ENCODE data around the gene CPNE2.

CPNE2 gene

DNA sequence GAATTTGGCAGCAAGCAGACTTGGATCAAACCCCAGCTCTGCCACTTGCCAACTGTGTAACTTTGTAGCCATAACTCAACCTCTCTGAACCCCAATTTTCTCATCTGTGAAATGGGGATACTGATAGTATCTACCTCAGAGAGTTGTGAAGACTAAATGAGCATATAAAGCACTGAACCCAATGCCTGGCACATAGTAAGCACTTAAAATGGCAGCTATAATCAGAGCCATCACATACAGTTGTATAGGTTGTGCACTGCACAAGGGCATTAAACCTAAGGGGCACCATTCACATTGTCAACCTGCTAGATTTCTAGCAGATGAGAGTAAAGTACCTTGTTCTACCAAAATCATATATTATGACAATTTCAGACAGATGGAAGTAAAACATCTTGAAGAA, 10.6 kb upstream of the CPNE2 start:
- FAIRE-seq = no peak
- no peak for DNase-seq (ENCODE audit: insufficient read length, low spot score)
- TF ChIP-seq POLR2A (IDR thresholded peaks at IDR 0.05; ENCODE audit: low read depth, low read length) = no peak

DNA sequence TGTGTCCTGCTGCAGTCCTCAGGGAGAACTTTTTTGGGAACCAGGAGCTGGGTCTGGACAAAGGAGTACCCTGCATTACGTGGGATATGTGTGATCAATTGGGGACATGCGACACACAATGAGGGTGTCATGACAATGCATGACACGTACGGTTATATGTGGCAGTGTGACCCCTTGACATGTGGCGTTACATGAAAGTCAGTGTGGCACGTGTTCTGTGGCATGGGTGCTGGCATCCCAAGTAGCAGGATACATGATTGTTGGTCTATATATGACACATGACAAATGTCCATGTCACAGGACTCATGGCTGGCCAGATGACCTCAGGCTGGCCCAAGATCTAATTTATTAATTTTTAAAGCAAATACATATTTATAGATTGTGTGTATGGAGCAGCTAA, 9.7 kb upstream of the CPNE2 start:
- no peak for TF ChIP-seq POLR2A (IDR thresholded peaks at IDR 0.05; ENCODE audit: low read depth, low read length)
- DNase-seq (ENCODE audit: insufficient read length, low spot score) = no peak
- no peak for FAIRE-seq

DNA sequence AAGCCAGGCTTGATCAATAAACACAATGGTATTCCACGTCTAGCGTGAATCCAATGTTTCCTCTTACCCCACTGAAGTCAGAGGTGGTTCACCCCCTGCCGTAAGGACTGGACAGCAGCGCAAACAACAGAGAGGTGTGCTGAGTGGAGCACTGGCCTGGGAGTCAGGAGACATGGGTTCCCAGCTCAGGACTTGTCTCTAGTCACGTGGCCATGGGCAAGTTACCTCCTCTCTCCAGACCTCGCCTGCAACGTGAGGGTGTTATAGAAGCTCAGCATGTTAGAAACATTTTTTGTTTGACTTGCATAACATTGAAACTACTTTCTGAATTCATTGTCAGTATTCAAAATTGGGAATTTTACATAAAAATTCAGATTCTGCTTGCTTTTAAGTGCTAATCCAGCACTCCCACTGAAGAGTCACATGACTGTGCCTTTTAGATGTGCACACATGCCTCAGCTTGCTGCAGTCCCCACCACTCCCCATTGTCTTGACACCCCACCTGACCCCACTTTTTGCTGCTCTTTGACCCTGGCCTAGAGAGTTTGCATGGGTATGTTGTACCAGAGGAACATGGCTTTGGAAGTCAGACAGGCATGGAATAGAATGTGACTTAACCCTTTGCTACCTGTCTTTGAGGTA, 8.8 kb upstream of the CPNE2 start:
- DNase-seq (ENCODE audit: insufficient read length, low spot score) (no peak), FAIRE-seq (no peak)
- no peak for TF ChIP-seq POLR2A (IDR thresholded peaks at IDR 0.05; ENCODE audit: low read depth, low read length)

DNA sequence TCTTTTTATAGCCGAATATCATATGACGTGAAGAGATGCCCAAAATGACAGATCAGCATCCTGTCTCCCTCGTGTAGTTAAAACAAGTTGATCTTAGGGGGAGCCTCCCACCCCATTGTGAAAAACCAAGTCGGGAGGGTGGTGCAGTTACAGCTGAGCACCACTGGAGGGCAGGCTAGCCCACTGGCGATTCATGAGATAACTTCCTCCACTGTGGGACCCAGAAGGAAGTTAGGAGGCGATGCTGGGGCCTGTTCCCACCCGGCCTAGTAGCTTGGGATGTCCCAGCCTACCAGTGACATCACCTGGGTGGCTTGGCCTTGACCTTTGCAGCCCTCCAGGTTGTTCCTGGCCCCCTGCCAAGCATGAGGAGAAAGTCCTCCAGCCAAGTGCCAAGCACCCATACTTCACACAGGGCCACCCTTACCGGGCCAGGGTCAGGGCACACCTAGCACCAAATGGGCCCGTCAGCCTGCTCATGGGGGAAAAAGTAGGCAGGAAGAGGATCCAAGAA, 8.1 kb upstream of the CPNE2 start:
- peak; percentile 20 for FAIRE-seq
- peak; percentile 58 for DNase-seq (ENCODE audit: insufficient read length, low spot score)
- no peak for TF ChIP-seq POLR2A (IDR thresholded peaks at IDR 0.05; ENCODE audit: low read depth, low read length)

DNA sequence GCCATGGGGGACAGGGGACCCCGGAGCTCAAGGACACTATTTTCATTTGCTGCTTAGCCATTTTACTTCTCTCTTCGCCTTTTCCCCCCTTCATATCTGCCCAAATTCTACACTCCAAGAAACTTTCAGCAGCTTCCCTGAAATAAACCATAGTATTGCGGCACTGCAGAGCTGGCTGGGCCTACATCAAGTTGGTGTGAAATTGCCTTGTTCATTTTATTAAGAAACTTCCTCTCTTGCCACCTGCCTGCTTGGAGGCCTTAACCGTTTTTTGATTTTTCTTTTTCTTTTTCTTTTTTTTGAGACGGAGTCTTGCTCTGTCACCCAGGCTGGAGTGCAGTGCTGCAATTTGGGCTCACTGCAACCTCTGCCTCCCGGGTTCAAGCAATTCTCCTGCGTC, 7.4 kb upstream of the CPNE2 start:
- FAIRE-seq (no peak), DNase-seq (ENCODE audit: insufficient read length, low spot score) (no peak)
- TF ChIP-seq POLR2A (IDR thresholded peaks at IDR 0.05; ENCODE audit: low read depth, low read length) = no peak

DNA sequence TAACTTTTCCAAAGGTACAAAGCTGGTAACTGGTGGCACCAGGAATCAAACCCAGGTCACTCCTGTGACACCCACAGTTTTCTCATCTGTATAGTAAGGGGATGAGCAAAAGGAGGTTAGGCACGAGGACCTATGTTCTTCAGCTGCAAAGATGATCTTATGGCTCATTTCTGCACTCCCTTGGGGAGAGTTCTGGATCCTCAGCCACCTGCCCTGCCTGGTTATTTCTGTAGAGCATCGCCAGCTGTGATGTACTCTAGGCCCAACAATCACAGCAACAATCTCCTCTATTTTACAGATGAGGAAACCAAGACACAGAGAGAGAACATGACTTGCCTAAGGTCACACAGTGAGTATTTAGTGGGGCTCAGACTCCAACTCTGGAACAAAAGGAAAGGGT, 5.4 kb upstream of the CPNE2 start:
- DNase-seq (ENCODE audit: insufficient read length, low spot score) (no peak), FAIRE-seq (no peak)
- TF ChIP-seq POLR2A (IDR thresholded peaks at IDR 0.05; ENCODE audit: low read depth, low read length) = no peak

DNA sequence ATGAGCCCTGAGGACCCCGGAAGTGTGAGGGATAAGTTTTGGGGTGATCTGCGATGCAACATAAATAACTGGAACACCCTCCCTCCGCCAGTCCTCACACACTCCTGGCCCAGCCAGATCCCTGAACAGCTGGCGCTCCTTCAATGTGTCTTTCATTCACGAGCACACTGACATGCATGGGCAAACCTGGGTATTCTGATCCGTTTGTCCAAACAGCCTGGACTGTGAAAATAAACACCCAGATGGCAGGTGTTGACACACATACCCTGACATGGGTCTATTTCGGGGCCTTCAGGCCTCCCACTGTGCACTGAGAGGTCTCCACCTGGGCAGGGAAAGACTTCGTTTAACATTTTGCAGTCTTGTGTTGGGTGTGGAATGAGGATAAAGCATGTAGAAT, 3.0 kb upstream of the CPNE2 start:
- FAIRE-seq = no peak
- DNase-seq (ENCODE audit: insufficient read length, low spot score) = no peak
- TF ChIP-seq POLR2A (IDR thresholded peaks at IDR 0.05; ENCODE audit: low read depth, low read length) = no peak

DNA sequence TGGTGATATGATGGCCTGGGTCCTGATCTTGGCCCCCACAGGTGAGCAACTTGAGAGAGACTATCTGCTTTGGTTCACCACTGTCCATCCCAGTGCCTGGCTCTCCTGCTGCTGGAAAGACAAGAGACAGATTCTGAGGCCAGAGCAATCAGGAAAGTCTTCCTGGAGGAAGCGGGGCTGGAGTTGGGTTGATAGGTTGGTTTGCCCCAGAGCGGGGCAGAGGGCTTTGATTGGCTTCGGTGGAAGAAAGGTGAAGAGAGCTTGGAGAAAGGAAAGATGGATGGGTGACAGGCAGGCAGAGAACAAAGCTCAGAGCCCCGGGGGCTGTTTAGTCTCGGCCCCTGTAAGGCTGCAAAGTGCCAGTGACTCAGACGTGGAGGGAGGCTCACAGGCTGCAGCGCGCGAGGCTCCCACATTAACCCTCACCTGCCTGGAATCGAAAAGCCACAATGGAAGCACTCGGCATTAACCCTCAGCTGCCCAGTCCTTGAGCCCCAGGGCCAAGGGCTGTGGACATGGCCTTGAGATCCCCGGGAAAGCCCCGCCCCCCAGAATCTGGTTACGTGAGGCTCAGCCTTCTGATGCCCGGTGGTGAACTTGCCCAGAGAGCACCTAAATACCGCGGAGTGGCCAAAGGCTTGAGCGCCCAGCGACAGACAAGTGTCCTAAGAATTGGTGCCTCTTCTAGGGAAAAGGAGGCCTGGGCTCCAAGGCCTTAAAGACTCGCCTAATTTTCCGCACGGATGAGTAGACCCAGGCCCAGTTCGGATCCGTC, 996 bp upstream of the CPNE2 start:
- TF ChIP-seq POLR2A (IDR thresholded peaks at IDR 0.05; ENCODE audit: low read depth, low read length) = no peak
- FAIRE-seq (peak; percentile 15), DNase-seq (ENCODE audit: insufficient read length, low spot score) (peak; percentile 89)

DNA sequence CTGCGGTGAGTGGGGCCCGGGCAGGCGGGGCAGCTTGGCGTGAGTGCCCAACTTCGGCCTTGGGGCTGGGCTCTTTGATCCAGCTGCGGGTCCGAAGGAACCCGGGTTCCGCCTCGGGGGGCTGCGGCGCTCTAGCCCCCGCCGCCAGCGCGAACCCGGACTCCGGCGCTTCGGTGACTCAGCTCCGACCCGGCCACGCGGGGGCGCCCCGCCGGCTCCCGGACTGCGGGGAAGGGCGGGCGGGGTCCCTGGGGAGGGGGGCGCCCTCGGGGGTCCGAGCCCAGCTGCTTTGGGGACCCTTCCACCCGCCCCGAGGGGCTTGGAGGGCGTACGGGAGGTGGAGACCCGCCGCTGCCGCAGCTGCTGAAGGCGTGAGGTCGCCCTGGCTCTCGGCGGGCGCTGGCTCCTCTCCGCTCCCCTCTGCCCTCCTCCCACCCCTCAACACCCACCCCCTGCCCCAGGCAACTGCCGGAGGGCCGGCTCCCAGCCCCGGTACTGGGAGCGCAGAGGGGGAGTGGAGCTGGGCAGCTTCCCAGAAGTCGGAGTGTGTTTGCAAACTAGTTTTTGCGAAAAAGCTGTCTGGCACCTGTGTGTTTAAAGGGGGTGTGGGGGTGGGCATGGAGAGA, 516 bp downstream of the CPNE2 start:
- no peak for TF ChIP-seq POLR2A (IDR thresholded peaks at IDR 0.05; ENCODE audit: low read depth, low read length)
- DNase-seq (ENCODE audit: insufficient read length, low spot score) (no peak), FAIRE-seq (no peak)

DNA sequence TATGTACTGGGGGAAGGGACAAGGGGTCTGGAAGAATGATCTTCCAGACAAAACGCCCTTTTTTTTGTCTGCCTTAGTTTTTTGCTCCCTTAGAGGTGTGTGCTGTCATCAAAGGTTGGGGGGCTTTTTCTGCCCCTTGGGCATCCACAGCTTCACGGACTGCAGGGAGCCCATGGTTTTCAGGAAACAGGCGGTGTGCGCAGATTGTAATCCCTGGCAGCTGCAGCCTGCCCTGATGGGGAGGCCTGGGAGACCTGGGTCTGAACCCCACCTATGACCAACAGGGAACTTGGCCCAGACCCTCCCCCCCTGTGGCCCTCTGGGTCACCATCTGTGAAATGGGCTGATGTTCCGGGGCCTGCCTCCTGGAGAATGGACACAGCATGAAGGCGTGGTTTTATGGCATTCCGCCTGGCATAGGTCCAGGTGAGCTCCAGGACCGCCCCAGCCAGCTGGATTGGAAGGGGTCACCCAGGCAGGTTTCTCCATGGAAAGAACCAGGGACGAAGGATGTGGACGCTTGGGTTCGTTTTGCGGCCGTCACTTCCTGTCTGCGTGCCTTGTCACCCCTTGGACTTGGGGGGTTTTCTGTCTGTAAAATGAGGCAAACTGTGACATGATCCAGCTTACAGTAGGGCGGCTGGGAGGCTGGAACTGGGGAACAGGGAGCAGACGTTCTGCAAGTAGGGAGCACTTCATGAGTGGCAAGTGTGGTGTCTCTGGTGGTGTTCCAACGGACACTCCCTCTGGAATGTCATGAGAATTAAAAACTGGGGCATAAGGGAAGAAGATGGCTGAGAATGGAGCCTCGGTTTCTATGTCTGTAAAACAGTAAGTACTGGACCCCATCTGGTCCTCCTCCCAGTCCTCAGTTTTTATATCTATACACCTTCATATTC, 1.5 kb downstream of the CPNE2 start:
- no peak for TF ChIP-seq POLR2A (IDR thresholded peaks at IDR 0.05; ENCODE audit: low read depth, low read length)
- no peak for FAIRE-seq
- DNase-seq (ENCODE audit: insufficient read length, low spot score) = no peak

DNA sequence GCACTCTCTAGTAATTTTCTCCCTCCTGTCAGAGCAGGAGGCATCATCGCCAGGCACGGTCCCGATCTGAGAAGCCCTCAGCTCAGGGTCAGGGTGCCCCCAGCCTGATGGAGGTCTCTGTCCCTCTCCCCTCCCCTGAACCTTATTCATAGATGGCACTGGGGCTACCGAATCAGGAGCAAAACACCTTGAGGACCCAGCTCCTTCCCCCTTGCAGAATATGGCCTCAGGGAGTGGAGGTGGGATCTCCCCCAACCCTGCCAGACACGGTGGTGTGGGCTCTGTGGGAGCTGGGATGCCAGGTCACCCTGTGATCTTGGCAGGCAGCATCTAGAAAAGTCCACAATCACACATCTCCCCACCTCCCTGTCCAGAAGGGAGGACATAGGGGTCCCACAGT, 2.5 kb downstream of the CPNE2 start:
- no peak for TF ChIP-seq POLR2A (IDR thresholded peaks at IDR 0.05; ENCODE audit: low read depth, low read length)
- FAIRE-seq (no peak), DNase-seq (ENCODE audit: insufficient read length, low spot score) (no peak)

DNA sequence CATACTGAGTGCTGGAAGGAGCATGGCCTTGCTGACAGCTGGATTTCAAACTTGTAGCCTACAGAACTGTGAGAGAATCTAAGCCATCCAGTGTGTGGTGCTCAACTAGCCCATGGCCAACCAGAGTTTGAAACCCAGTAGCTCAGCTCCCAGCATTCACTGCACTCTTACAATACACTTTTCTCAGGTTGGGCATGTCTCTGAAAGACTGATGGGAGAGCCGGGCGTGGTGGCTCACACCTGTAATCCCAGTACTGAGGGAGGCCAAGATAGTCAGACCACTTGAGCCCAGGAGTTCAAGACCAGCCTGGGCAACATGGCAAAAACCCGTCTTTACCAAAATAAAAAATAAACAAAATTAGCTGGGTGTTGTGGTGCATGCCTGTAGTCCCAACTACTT, 3.8 kb downstream of the CPNE2 start:
- no peak for DNase-seq (ENCODE audit: insufficient read length, low spot score)
- FAIRE-seq = no peak
- no peak for TF ChIP-seq POLR2A (IDR thresholded peaks at IDR 0.05; ENCODE audit: low read depth, low read length)

DNA sequence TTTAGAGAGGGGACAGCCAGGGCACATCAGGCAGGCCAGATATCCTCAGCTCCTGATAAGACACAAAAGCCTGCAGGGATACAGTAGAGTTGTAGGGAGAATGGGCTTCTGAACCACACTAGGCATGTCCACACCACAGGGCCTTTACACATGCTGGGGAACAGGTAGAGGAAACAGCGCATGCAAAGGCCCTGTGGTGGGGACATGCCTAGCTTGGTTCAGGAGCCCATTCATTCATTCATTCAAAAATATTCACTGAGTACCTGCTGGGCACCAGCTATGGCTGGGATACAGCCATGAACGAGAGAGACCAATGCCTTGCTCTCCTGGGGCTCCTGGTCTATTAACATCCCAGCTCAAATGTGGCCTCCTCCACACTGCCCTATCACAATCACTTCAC, 4.4 kb downstream of the CPNE2 start:
- TF ChIP-seq POLR2A (IDR thresholded peaks at IDR 0.05; ENCODE audit: low read depth, low read length) = no peak
- DNase-seq (ENCODE audit: insufficient read length, low spot score) (no peak), FAIRE-seq (no peak)

Data from H54 (cell line).